GM19463 (cell line): ENCODE results near the gene ANO7.
A peak's percentile ranks its signal among the peaks of the same experiment; 100 is the strongest.

Experiments used
- ATAC-seq: cut with Tn5 transposase; IDR thresholded peaks from one replicate; pipeline ENCODE4 v1.9.1; 2021; ENCODE audit warnings: mild to moderate bottlenecking, moderate library complexity; ENCODE audit not compliant: unreplicated experiment

ANO7 gene, protein sequence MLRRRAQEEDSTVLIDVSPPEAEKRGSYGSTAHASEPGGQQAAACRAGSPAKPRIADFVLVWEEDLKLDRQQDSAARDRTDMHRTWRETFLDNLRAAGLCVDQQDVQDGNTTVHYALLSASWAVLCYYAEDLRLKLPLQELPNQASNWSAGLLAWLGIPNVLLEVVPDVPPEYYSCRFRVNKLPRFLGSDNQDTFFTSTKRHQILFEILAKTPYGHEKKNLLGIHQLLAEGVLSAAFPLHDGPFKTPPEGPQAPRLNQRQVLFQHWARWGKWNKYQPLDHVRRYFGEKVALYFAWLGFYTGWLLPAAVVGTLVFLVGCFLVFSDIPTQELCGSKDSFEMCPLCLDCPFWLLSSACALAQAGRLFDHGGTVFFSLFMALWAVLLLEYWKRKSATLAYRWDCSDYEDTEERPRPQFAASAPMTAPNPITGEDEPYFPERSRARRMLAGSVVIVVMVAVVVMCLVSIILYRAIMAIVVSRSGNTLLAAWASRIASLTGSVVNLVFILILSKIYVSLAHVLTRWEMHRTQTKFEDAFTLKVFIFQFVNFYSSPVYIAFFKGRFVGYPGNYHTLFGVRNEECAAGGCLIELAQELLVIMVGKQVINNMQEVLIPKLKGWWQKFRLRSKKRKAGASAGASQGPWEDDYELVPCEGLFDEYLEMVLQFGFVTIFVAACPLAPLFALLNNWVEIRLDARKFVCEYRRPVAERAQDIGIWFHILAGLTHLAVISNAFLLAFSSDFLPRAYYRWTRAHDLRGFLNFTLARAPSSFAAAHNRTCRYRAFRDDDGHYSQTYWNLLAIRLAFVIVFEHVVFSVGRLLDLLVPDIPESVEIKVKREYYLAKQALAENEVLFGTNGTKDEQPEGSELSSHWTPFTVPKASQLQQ

DNA sequence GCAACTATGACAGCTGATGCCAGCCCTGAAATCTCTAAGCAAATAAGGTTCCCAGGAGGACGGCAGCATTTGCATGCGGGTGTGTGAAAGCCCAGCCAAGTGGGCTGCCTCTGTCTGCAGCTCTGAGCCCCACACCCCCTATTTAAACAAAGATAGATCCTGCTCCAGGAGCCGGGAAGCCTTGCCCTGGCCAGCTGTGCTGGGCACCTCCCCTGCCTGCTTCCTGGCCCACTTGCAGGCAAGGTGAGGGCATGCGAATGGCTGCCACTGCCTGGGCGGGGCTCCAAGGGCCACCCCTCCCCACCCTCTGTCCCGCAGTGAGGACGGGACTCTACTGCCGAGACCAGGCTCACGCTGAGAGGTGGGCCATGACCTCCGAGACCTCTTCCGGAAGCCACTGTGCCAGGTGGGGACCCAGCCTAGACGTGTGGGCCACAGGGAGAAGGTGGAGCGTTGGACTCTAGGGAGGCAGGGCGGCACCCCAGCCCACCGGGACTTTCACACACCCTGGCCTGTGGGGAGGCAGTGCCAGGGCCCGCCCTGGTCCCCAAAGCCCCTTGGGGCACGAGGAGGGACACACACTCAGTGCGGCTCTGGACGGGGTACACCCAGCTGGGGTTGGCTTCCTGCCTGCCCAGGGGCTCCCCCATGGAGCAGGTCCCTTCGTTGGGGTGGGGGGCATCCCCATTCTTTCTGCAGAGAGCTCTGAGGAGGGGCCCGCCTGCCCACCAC lies at the start of gene ANO7:
TSS of gene ANO7 (plus strand) at position 317 of the 732 bp plus-strand sequence. CDS start 1,387 bp downstream, outside the sequence.
- ATAC-seq: no peak

DNA sequence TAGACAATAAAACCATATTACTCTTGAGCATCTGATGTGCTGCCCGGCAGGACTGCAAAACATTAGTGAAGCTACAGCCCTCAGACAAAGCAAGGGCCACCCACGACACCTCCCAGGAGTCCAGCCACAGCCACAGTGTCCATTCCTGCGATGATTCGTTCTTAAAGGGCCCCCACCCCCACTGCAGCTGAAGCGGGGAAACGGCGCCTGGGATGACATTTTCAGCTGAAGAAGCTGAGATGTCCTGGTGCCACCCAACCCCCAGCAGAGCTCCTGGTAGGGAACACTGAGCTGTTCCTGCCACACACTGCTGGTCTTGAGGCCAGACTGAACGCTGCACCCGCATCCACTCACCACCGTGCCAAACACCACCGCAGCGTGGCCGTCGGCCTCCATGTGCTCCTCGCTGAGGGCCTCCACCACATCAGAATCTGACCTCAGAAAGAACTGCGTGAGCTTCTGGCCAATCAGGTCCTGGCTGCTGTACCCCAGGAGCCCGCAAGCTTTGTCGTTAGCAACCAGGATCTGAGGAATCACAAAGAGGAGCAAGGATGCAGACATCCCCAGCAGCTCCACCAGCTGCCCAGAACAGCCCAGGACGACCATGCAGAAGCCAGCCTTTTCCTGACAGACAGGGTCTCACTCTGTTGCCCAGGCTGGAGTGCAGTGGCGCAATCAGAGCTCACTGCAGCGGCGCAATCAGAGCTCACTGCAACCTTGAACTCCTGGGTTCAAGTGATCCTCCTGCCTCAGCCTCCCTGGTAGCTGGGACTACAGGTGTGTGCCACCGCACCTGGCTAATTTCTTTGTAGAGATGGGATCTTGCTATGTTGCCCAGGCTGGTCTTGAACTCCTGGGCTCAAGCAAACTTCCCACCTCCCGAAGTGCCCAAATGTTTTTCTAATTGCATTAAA lies 48.7 kb upstream of the ANO7 start:
- no peak for ATAC-seq

DNA sequence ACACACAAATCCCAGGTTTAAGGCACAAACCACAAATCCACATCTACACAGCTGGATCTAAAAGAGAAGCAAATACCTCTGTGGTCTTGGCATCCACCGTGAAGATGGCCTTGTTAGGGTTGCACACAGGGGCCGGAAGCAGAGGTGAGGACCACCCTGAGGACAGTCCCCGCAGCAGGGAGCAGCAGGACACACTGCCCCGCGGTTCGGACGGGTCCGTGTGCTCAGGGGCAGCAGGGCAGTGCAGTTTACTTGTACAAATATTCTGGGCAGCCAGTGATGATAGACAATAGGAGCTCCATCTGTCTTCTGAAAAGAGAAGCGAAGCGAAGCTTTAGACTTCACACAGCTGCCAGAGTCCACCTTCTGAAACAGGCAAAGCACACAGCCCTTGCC lies 48.0 kb upstream of the ANO7 start:
- ATAC-seq: no peak

DNA sequence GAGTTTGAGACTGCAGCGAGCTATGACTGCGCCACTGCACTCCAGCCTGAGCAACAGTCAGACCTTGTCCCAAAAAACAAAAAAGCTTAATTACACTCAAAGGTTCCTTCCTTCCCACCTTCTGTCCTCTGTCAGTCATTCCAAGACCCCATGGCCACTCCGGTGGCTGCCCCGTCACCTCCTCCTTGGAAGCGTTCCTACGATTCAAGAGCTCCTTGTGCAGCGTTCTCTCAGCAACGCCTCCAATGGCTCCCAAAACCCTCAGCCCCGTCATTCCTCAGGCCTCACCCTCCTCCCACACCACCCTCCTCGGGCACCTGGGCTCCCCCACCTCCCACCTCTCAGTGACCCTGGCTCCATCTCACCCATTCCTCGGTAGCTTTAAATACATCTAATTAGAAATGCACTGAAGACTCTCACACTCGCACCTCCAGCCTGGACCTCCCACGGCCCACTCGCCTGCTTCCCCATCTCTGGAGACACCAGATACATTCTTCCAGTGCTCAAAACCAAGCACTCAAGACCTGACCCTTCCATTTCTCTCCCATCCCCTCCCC lies 47.2 kb upstream of the ANO7 start:
- no peak for ATAC-seq

DNA sequence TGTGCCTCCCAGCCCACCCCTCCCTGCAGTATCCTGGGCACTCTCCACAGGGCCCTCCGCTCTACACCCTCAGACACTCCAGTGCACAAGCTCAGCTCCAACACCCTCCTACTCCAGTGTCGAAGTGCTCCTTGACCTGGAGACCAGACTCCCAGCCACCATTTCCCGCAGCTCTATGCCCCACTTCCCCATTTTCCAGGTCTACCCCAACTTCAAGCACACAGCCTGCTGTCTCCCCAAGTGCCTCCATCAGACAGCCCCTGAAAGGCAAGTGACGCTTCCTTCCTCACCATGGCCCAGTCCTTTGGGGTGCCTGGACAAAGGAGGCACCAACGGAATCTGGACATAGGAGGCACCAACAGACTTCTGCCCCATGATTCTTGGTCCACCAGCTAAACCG lies 46.4 kb upstream of the ANO7 start:
- no peak for ATAC-seq

DNA sequence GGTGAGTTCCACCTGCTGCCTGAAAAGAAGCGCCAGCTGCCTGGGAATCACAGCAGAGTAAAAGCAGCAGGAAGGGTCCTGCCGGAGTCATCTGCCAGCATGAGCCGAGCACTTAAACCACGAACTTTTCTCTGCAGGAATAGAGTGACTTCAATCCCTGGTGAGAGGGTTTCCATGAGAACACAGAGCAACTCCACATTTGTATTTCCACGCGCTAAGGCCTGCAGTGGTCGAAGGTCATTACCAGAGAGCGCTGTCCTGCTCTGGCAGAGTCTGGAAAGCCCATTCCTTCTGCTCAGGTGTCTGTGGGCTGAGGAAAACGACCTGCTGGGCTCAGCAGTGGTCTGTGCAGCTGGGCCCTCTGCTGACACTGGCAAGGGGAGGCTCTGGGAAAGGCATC lies 45.9 kb upstream of the ANO7 start:
- ATAC-seq: no peak

DNA sequence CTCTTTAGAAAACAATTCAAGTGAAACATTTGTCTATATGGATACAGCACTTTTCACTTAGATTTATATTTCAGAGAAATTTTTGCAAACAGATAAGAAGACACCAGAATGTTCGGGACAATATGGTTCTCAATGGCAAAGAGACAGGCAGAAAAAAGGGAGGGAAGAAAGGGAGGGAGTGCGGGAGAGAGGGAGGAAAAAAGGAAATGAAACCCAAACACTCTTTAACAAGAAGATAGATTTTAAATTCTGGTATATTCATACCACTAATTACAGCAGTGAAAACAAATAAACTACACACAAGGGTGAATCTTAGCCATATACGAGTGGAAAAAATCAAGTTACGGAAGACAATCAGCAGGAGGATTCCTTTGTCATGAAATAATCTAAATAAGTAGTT lies 42.2 kb upstream of the ANO7 start:
- ATAC-seq: no peak

DNA sequence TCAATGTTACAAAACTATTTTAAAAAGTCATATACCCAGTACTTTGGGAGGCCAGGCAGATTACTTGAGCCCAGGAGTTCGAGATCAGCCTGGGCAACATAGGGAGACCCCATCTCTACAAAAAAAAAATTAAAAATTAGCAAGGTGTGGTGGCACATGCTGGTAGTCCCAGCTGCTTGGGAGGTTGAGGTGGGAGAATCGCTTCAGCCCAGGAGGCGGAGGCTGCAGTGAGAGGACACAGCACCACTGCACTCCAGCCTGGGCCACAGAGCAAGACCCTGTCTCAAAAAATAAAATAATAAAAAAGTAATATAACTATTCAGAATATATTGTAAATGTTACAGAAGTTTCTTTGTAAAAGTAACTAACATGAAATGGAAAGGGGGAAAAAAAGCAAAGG lies 41.1 kb upstream of the ANO7 start:
- ATAC-seq: no peak

DNA sequence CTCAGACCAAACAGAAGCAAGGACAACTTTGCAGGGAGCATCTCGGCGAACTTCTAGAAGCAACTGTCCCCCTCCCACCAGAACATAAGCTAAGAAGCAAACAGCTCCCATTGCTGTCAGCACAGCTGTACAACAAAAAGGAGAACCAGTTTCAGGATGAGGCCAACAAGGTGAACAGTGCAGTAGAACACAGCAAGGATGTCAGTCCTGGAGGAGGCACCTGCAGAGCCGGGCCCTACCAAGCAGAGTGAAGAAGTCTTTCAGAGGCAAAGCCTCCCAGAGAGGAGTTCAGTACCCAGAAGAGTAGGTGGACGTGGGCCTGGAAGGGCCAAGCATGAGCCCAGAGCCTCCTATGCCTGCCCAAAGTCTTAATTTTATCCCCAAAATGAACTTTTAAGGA lies 40.2 kb upstream of the ANO7 start:
- no peak for ATAC-seq

DNA sequence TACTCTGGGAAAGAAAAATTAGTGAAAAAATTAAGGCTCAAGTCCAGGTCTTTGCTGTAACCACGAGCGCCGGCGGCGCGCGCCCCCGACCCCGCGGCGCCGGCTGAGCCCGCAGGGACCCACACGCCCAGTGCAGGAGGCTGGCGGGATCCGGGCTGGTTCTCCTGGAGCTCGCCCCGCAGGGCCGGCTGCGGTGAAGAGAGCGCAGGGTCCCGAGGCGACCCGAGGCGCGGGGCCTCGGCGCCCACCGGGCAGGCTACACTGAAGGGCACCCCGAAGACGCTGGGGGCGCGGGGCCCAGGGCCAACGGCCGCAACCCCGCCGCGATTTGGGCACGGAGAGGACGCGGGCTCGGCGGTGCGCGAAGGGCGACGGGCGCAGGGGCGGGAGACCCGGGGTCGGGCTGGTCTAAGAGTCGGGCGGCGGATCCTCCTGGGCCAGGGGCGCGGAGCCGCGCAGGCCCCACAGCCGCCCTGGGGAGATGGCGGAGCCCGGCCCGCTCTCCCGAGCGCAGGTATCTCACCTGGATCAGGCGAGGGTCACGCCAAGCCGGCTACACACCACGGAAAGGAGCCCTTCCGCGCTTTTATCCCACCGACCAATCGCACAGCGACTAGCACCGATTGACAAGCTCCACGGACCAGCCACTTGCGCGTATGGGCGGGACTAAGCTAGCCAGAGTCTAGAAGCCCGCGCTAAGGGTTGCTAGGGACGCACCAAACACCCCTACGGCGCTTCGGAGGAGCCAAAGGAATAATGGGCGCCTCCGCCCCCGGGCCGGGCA lies 39.4 kb upstream of the ANO7 start, which contains the start of gene PASK:
TSS of gene PASK (minus strand) at position 582 of the 784 bp plus-strand sequence. CDS start 6,440 bp downstream, outside the sequence.
- ATAC-seq: peak; percentile 73

DNA sequence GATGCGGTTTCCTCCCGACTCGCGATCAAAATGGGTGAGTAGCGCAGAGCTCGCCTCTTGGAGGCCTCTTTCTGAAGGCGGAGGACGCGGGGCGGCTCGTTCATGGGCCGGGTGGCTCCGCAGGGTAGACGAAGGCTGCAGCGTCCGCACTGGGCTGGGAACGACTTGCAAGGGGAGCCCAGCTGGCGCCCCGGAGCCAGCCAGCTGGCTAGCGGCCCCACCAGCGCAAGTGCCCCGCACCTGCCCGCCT lies 38.9 kb upstream of the ANO7 start:
- ATAC-seq: peak; percentile 4

DNA sequence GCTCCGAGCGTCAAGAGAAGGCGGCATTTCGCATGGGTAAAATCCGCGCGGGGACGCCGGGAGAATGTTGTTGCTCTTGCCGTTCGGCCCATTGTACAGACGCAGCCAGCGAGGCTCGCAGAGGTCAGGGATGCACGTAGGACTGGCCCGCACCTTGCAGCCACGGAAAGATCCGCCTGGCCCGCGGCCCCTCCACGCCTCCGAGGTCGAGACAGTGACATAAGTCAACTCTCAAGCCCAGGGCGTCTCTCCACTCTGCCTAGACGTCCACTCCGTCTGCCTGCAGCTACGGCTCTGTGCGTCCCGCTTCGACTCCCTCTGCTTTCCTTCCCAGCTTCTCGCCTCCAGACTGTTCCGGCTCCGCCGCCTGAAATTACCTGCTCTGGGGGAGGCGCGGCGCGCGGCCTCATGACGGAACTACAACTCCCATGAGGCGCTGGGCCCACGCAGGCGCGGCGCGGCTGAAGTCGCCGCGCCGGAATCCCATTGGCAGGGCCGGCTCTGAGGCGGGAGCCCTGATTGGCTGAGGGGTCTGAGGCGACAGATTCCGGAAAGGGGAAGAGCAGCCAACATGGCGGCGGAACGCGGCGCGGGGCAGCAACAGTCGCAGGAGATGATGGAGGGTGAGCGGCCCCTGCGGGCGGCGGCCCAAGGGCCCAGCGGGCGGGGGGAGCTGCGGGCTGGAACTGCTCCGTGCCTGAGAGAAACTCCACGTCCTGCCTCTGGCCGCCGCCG lies 38.4 kb upstream of the ANO7 start, which contains the start of gene PPP1R7:
TSS of gene PPP1R7 (plus strand) at position 543 of the 735 bp plus-strand sequence. CDS start at position 572, 29 bp downstream.
- peak; percentile 79 for ATAC-seq

DNA sequence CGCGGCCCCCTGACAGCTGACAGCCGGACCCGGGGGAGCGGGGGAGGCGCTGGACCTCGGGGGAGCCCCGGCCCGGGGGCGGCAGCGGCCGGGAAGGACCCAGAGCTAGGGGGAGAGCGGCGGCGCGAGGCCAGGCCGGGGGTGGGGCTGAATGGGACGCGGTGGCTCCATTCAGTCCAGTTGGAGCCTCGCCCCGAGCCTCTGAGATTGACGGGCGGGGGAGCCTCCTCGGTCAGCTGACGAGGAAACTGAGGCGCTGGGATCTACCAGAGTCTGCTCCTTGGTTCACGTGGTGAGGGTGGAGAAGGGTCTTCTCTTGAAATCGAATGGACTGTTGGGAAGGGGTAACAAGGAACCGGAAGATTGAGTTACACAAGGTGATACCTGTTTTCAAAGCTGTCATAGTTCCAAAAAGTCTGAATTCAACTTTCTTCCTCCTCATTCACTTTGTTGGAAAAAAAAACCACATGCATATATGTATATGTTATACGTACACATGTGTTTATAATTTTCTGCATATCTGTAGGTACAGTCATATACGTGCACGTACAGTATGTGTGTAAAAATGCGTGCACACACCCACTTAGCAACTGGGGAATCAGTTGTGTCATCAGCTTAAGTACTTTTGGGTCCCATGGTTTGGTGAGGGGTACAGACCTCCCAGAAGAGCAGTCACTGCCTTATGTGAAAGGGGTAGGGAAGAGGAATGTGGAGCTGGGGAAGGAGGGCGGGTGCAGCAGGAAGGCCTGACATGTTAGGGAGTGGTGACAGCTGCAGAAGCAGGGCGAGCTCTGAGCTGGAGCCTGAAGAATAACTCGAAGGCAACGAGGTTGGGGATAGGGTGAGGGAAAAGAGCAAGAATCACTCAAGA lies 37.6 kb upstream of the ANO7 start:
- ATAC-seq: no peak

DNA sequence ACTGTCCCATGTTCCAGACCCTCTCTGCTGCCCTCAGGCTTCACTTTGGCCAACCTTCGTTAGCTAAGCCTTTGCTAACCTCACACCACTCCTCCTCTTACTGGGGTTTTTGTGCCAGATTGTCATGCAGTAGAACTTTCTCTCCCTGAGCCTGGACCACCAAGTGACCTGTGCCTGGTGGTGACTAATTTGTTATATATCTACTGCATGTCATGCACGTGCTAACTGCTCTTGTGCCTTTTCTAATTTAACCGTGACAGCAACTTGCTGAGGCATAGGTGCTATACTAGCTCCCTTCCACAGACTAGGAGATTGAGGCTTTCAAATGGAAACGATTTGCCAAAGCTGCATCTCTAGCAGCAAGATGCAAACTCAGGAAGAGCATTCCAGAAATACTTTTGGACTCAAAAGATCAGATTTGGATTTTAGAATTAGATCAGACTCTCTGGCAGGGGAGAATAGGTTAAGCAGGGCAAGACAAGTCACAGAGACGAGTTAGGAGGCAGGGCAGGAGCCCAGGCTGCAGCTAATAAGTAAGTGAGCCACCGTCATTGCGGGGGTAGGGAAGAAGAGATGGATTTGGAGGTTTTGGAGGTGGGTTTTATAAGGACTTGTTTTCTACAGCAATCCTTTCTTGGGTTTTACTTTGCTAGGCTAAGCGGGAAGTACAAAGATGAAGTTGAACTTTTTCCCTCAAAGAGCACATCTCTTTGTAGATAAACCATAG lies 36.4 kb upstream of the ANO7 start:
- no peak for ATAC-seq

DNA sequence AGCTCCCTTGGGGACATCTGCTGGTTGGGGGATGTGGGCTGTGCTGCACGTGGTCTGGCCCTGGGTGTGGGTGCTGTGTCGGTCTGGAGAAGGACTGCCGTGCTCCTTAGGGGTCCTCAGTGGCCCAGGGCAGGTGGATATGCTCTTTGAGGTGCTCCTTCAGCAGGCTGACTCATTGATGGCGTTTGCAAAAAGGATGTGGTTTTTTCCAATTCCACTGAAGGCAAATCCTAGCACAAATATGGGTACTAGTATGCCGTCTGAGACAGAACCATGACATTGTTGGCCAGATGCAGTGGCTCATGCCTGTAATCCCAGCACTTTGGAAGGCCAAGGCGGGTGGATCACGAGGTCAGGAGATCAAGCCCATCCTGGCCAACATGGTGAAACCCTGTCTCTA lies 34.9 kb upstream of the ANO7 start:
- ATAC-seq: no peak

DNA sequence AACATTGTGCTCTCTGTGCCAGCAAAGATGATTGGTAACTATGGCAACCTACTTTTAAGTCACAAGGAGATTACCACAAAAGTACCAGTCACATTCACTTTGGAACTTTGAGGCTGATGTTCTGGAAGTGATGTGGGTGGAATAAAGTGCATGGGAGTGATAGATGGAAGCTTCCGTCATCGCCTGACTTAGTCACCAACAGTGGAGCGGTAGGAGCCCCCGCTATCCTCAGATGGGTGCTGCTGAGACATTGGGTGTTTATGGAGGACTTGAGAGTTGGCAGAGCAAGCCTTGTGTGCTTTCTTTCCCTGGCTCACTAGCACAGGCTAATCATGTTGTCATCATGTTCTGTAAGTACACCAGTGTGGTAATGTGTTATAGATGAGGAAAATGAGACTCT lies 33.6 kb upstream of the ANO7 start:
- ATAC-seq: no peak

DNA sequence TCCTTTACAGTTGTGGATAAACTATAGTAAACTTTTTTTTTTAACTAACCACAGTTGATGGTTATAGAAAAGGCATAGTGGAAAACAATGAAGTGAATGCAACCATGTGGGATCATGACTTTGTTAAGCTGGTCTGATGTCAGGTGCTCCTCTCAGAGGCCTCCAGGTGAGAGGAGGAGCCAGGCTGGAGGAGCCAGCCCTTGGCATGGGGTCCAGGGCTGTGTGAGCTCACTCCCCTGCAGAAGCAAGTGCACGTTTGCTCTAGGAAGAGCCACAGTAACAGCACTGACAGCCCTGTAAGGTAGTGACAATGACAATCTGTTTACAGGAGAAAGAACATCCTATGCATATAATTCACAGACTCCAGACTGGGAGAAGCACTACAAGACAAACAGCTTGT lies 32.5 kb upstream of the ANO7 start:
- ATAC-seq: no peak
